GM18861 (cell line): ENCODE results near the gene CMKLR1.

Source experiments
- ATAC-seq: cut with Tn5 transposase; IDR thresholded peaks from one replicate; pipeline ENCODE4 v1.9.1; 2021; ENCODE audit not compliant: unreplicated experiment

Gene CMKLR1

DNA sequence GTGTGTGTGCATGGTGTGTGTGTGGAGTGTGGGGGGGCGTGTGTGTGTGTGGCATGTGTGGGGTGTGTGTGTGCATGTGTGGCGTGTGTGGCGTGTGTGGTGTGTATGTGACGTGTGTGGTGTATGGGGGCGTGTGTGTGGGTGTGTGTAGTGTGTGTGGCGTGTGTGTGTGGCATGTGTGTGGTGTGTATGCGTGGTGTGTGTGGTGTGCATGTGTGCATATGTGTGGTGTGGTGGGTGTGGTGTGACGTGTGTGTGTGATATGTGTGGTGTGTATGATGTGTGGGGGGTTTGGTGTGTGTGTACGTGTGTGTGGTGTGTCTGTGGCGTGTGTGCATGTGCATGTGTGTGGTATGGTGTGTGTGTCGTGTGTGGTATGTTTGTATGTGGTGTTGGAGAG lies 24.1 kb upstream of the CMKLR1 start:
- no peak for ATAC-seq

DNA sequence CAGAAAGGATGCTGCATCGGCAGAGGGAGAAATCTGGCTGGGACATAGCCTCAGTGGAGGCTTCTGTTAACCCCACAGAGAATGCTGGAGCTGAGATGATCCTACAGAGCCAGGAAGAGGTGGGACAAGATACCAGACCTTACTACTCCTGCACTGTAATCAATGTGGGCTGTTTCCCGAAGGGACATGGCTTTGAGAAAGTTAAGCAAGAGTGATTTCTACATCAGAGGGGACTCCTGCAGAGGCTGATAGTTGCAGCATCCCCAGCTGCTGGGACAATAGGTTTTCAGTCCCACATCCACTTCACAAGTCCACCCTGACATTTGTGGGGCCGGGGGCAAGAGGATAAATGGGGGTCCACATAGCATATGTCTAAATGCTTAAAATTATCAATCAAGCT lies 22.5 kb upstream of the CMKLR1 start:
- ATAC-seq, result no peak

DNA sequence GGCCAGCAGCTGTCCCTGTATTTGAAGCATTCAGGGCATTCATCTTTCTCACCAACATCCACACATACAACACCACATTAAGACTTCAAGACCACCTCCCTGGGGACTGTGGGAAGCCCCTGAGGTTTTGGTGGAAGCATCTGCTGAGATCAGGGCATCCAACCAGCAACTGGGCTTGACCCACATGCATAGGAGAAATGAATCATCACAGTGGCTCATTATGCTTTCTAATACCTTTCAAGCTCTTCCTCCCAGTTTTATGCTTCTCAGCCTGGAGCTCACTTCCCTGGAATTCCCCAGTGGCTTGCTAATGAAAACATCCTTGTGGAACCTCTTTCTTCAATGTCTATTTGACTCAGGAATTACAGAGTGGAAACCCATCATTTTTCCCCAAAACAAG lies 21.4 kb upstream of the CMKLR1 start:
- no peak for ATAC-seq

DNA sequence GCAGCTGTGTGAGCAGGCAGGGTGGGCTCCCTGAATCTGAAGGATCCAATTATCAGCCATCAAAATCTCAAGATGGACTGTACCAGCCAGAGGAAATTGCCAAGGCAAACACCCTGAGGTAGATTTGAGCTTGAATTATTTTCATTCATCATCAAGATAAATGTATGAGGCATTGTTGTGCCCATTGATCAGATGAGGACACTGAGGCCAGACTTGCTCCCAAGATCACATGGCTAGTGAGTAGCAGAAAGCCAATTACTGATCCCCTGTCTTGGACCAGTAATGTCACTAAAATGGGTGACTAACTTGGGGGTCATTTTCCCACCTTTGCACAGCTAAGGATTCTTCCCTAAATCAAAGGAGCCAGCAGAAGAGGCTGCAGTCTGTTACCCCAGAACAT lies 20.9 kb upstream of the CMKLR1 start:
- no peak for ATAC-seq

DNA sequence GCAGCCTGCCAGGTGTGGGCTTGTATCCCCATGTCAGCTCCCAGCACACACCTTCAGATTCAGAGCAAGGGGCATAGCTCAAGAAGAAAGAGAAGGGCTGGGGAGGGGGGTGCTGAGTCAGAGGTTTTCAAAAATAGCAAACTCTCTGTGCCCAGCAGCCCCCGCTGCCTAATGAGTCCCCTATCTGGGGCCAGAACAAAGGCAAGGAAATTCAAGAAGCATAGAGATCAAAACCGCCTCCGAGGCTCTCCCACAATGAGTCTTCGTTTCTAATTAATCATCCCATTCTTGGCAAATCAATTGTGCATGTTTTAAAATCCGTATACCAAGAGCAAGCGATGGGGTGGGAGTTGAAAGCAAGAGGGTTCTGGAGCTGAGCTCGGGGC lies 19.5 kb upstream of the CMKLR1 start:
- ATAC-seq, result no peak

DNA sequence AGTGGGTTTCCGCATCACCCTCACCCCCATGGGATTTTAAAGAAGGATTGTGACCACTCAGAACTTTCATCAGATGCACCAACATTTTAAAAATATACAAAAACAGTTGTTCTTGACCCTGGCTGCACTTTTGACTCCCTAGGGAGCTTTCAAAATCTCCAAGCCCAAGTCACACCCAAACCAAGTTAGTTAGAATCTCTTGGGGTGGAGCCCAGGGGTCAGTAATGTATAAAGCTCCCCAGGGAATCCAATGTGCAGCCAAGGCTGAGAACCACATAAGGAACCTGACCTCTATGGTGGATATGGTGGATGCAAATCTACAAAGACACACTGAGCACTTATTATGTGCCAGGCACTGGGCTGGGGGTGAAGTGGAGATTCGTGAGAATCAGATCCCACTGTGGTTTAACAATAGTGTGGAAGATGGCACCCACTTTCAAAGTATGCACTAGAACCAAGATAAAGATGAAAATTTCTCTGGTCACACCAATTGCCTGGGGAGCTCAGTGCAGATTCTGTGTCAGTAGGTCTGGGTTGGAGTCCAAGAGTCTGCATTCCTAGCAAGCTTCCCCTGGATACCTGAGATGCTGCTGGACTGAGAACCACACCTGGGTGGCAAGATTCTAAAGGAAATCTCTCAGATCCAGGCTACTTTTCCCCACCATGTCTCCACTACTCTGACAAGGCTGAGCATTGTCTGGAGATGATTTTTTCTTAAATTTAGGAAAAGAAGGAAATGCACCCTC lies 18.9 kb upstream of the CMKLR1 start:
- ATAC-seq, result no peak

DNA sequence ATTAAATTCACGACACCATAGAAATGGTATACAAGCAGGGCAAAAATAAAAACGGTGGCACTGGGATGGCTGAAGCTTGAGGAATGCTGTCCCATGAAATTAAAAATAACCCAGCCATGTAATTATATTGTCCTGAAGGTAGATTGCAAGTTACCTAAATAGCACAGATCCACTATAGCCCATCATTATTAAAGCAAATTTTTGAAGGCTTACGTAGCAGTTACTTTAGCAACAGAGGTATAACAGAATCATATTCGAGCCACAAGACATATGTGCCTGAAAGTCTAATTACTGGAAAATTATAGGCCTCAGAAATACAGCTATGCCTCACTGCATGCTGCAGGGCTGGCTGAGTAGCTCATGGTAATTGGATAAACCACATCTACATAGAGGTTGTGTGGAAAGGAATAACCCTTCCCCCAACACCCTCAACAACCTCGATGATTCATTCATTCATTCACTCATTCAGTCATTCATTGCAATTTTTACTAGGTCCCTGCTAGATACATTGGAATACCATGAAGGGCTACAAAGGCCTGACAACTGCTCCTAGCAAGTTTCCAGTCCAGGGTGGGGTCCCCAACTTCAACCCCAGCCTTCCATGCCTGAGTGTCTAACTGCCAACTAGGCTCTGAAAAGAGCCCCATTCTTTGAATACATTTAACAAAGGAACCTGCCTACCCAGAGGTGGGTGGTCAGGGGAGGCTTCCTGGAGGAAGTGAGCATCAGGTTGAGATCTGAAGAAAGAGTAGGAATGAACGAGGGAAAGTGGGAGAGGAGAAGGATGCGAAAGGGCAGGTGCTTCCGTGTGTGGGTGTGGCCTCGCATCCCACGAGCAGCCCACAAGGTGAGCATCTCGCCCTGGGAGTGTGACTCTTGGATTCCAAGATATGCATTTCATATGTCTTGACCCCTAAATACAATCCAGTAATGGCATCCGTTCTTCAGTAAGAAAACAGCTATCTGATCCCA lies 18.0 kb upstream of the CMKLR1 start:
- no peak for ATAC-seq

DNA sequence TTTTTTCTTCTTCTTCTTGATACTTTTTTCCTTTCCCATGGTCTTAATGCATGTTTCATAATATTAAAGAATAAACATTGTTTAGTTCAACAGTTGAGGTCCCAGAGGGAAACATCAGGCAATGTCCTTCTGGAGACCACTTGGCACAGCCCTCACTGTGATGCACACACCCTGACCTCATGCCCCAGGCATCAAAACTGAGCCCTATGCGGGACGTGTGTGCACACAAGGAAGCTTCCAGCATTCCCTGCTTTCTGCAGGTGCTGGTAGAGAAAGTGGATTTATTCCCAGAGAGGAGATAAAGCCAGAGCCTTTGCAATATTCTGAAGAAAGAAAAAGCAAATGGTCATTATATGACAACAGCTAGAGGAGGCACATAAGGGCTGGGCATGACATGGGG lies 16.0 kb upstream of the CMKLR1 start:
- no peak for ATAC-seq

DNA sequence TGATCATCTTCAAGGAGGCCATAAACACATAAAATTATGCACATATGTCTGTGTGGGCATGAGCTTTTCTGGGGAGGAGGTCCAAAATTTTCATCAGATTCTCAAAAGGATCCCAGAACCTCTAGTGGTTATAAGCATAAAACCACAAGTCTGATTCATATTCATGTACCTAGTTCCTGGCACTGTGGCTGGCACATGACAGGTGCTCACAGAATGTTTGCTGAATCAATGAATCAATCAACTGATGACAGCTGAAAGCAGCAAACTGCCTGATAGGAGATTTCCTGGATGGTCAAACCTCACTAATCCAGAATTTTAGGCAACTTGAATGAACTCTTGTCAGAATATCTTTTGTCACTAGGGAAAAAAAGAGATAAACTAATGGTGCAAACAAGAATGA lies 13.5 kb upstream of the CMKLR1 start:
- ATAC-seq, result no peak

DNA sequence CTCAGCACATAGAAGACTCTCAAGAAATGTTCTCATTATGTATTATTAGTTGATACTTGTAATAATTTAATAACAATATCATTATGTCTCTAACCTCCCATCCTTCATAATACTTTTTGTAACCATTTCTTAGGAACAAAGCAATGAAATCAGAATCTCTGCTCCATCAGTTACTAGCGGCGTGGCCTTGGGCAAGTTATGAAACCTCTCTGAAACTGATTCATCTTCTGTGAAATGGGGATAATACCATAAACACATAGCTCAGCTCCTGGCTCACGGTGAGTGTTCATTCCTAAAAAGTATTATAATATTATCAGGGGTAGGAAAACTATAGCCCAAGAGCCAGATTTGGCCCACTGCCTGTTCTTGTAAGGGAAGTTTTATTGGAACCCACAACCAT lies 11.4 kb upstream of the CMKLR1 start:
- ATAC-seq, result no peak

DNA sequence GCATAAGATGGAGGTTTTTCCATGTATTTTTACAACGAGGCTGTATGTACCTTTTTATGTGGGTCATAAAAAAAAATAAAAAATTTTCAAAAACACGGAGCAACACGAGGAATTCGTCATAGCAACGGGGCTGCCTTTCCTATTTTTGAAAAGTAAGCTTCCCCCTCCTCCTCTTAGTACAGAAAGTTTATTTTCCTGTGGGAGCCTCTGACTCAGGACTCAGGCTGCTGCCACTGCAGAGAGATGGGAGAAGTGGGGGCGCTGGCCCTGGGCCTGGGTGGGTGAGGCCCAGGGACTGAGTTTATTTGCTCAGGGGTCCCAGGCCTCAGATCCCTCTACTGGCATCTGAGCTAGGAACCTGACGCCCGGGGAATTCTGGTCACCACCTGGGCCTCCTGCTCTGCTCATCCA lies 10.2 kb upstream of the CMKLR1 start:
- no peak for ATAC-seq

DNA sequence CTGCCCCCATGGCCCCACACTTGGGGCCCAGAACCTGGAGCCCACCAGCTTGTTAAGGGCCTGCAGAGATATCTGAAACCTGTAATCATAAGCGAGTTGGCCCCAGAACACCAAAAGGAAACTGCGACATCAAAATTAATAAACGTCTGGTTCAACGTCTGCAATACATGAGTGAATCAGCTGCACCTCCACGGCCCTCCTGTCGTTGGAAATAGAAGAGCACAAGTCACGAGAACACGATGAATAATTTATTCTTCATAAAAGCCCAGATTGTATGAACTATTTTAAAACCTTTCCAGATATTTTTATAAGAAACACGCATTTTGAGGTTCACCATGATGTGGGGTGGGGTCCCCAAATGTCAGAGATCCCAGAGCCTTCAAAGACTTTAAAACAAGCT lies 9.7 kb upstream of the CMKLR1 start:
- no peak for ATAC-seq

DNA sequence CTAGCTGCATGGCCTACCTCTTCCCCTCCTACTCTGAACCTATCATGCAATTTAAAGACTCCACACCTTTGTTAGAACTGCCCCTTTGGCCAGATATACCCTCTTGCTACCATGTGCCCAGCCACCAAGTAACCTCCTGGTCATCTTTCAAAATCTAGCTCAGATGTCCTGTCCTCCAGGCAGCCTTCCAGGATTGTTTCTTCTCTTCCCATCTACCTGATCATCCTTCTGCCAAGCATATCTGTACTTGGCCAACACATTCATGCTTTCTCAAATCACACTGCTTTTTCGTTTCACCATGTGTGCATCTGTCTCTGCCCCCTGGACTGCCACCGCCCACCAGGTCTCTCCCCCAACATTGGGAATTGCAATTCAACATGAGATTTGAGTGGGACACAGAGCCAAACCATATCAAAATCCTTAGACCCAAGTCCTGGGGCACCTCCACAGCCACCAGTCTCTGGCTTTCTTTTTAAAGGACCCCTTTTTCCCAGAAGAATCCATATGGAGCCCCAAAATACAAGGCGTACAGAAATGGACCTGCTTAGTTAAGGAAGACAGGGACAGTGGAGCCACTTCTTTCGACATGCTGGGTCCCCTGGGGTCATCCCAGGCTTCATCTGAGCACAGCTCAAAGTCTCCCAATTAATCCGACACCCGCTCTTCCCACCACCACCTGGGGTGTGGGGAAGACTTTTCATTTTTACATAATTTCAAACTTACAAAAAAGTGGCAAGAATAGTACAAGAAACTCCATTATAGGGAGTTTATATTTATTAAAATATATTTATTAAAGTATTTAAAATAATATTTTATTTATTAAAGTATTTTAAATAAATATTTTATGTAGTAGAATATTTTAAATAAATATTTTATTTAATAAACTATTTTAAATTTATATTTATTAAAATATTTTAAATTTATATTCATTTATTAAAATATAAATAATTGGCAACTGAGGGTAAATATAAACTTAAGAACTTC lies 7.9 kb upstream of the CMKLR1 start:
- no peak for ATAC-seq

DNA sequence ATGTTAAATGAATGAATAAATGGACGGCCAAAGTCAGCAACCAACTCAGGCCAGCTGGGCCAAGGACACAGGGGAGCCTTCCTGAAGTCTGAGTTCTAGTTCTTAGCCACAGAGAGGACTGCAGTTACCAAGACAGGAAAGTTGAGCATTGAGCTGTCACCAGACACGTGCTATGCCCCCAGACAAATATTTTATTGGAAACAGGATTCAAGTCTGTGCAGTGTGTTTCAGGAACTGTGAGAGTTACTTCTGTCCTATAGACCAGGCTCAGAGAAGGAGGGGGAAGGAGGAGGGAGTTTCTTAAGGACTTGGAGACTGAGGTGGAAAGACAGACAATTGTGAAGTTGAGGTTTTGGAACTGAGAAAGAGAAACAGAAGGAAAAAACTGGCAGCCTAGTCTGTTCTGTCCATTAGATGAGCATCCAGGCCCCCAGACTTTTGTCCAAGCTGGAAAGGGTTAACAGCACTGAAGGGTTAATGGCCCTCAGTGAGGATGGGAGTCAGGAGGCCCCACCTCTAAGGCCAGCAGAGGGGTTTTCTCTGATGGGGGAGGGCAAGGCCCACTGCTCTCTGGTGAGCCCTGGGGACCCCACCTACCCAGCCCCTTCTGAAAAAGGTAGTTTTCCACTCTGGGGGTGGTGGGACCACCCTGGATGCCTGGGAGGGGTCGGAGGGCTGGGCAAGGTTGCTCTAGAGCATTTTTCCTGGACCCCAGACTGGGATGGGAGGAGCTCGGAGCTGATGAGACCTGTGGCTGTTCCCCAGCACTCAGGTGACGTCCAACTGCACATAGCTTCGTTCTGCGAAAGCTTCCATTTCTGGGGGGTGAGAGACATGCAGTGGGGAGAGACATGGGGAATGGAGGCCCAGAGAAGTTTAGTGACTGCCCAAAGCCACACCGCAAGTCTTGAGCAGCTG lies 6.9 kb upstream of the CMKLR1 start:
- no peak for ATAC-seq

DNA sequence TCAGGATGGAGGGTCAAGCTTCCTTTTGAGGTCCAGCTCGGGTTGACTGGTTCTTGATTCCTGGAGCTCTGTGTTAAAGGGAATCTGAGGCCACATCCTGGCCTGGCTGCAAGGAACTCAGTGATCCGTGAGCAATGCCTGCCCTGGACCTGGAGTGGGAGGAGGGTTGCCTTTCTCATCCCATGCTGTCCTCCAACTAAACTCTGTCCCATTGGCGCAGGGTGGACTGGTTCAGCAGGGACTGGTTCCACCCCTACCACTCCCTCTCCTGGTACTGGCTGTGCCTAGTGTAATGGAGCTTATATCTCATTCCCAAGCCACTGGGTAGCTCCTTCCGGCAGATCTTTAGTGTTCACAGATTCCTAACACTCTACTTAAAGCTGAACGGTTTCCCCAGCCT lies 3.9 kb upstream of the CMKLR1 start:
- no peak for ATAC-seq

DNA sequence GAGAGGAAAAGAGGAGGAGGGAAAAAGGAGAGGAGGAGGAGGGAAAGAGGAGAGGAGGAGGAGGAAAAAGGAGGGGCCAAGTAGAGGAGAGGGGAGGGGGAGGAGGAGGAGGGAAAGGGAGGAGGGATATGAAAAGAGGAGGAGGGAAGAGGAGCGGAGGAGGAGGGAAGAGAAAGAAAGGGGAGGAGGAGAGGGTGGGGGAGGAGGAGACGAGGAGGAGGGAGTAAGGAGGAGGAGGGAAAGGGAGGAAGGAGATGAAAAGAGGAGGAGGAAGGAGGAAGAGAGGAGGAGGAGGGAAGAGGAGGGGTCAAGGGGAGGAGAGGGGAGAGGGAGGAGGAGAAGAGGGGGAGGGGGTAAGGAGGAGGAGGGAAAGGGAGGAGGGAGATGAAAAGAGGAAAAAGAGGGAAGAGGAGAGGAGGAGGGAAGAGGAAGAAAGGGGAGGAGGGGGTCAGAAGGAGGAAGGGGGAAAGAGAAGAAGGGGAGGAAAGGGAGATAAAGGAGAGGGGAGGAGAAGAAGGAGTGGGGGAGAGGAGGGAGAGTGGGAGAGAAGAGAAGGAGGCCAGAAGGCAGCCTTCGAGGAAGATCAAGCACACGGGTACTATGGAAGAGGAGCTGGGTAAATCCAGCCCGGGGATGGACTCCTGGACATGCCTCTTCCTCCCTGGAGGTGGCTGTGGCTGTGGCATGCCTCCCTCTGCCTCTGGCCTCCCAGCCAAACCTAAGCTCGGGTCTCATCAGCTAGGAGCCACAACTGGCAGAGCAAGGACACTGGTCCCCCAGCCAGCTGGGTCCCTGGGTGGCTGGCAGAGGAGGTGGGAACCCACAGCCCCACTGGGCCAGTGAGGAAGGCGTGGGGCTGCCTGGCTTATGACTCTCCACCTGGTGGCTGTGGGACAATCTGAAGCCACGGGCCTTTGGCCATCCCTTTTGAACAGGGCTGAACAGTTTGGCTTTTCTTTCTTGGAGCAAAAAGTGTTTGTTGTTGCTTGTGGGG lies 3.0 kb upstream of the CMKLR1 start:
- no peak for ATAC-seq

DNA sequence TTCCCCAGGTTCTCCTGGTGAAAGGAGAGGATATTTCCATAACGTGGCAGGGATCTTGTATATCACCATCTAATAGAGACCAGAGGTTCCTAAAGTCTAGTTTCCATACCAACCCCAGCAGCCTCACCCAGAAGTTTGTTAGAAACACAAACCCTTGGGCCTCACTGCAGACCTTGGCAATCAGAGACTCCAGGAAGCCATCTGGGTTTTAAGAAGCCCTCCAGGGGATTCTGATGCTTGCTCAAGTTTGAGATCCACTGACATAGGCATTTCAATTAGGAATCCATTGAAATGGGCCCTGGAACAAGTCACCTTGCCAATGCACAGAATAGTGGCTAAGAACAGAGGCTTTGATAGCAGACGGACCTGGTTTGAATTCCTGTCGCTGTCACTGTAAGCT lies 2.2 kb upstream of the CMKLR1 start:
- no peak for ATAC-seq

DNA sequence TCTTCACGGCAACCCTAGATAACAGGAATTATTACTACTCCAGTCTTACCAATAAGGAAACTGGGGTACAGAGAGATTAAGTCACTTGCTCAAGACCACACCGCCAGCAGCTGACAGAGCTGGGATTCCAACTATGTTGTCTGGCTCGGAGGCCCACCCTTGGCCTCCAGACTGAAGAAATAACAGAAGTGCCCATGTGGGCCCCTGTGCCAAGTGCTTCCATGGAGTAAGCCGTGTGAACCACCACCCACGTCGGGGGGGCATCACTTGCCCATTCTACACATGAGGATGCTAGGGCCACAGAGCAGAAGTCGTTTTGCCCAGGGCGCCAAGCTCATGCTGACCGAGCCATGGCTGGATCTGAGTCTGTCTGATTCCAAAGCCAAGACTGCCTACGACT lies 926 bp upstream of the CMKLR1 start:
- no peak for ATAC-seq
